SK-N-SH (cell line): ENCODE measurements around the gene KRTAP5-11. TPM values are rescaled to one million over a fixed set of nuclear protein-coding genes. Genes with fewer than 3 reads are reported as not detected.
"Not testable (repeated sequence)": the region's sequence is repeated elsewhere in the genome, so short reads cannot be mapped to it uniquely, and the experiment has no call there.

Experiments
- CTCF ChIA-PET: fragments of 300-600, 350-600 bp; formaldehyde crosslinking; extraction: SDS; loops from one replicate; lab custom pipeline; 2021; lab: Yijun Ruan, JAX
- POLR2A ChIA-PET: fragments of 350-600 bp; sonication (Branson Sonifier 250); formaldehyde crosslinking; extraction: SDS; loops from one replicate; lab custom pipeline; 2020; ENCODE audit warnings: antibody characterized with exemption, inconsistent platforms; lab: Yijun Ruan, JAX
- DNase-seq: peaks from one replicate; pipeline ENCODE4 v3.0.0; 2012
- H2AFZ ChIP-seq: fragments of 200-600 bp; sonication (generic); 2 replicates; pipeline ENCODE4 v1.8.1; 2016; ENCODE audit warnings: antibody characterized with exemption, mild to moderate bottlenecking, low read depth
- H3F3A ChIP-seq: fragments of 200-600 bp; sonication (generic); replicated peaks from 2 replicates; pipeline ENCODE3; 2016; ENCODE audit warnings: antibody characterized with exemption, mild to moderate bottlenecking; ENCODE audit not compliant: insufficient read depth
- H3K27ac ChIP-seq, 2 experiments: fragments of 200-500 bp in 1 of 2; fragments of 200-600 bp in 1 of 2; sonication (Bioruptor generic) in 1 of 2; sonication (generic), shearing (Covaris generic) in 1 of 2; 2 replicates each; pipeline versions ENCODE4 v1.5.1 to v1.6.1; 2014 to 2016; ENCODE audit warnings: low read depth in 2 of 2, inconsistent platforms in 1 of 2, low read length in 1 of 2, mild to moderate bottlenecking in 1 of 2, mixed read lengths in 1 of 2
- H3K27me3 ChIP-seq: fragments of 200-600 bp; sonication (generic), shearing (Covaris generic); 2 replicates; pipeline ENCODE4 v1.6.1; 2016; ENCODE audit warnings: mixed run types; ENCODE audit not compliant: insufficient read depth
- H3K36me3 ChIP-seq, 2 experiments: fragments of 200-500 bp in 1 of 2; fragments of 200-600 bp in 1 of 2; sonication (Bioruptor generic) in 1 of 2; sonication (generic) in 1 of 2; replicated peaks in 1 of 2; 2 replicates each; pipeline versions ENCODE3 to v1.5.1; 2014 to 2016; ENCODE audit warnings: low read length in 1 of 2, mild to moderate bottlenecking in 1 of 2; ENCODE audit not compliant: insufficient read depth in 2 of 2, control insufficient read depth in 1 of 2
- H3K4me1 ChIP-seq, 2 experiments: fragments of 200-500 bp in 1 of 2; fragments of 200-600 bp in 1 of 2; sonication (Bioruptor generic) in 1 of 2; sonication (generic), shearing (Covaris generic) in 1 of 2; 2 replicates each; pipeline versions ENCODE4 v1.5.1 to v1.6.1; 2014 to 2016; ENCODE audit warnings: low read depth in 1 of 2, low read length in 1 of 2, mixed run types in 1 of 2; ENCODE audit not compliant: insufficient read depth in 2 of 2, control insufficient read depth in 1 of 2
- H3K4me2 ChIP-seq: fragments of 200-600 bp; sonication (generic), shearing (Covaris generic); 2 replicates; pipeline ENCODE4 v1.6.1; 2017; ENCODE audit warnings: mixed run types
- H3K4me3 ChIP-seq, 2 experiments: fragments of 200-500 bp in 1 of 2; fragments of 200-600 bp in 1 of 2; sonication (Bioruptor generic) in 1 of 2; sonication (generic), shearing (Covaris generic) in 1 of 2; 2 replicates each; pipeline versions ENCODE4 v1.5.1 to v1.8.1; 2014 to 2016; ENCODE audit warnings: low read depth in 2 of 2, inconsistent platforms in 1 of 2, low read length in 1 of 2, mild to moderate bottlenecking in 1 of 2, mixed read lengths in 1 of 2, moderate library complexity in 1 of 2
- H3K79me2 ChIP-seq: fragments of 200-600 bp; sonication (generic); 2 replicates; pipeline ENCODE4 v1.8.1; 2017; ENCODE audit warnings: mild to moderate bottlenecking; ENCODE audit not compliant: insufficient read depth
- H3K9ac ChIP-seq: fragments of 200-600 bp; sonication (generic); 2 replicates; pipeline ENCODE4 v1.6.1; 2017; ENCODE audit warnings: mixed run types
- H3K9me2 ChIP-seq: fragments of 200-600 bp; sonication (generic); 2 replicates; pipeline ENCODE4 v1.6.1; 2017; ENCODE audit warnings: mixed run types
- H3K9me3 ChIP-seq: fragments of 200-600 bp; sonication (generic); 2 replicates; pipeline ENCODE4 v1.6.1; 2017; ENCODE audit warnings: mixed run types, mild to moderate bottlenecking, moderate library complexity
- H4K20me1 ChIP-seq: fragments of 200-600 bp; sonication (generic); 2 replicates; pipeline ENCODE4 v1.6.1; 2017; ENCODE audit warnings: mild to moderate bottlenecking, mixed run types; ENCODE audit not compliant: insufficient read depth
- WGBS: methylation state at CpG from one replicate; pipeline ENCODE4 v1.1.6; 2017; ENCODE audit warnings: low lambda C conversion rate; 5-methylcytosine and 5-hydroxymethylcytosine counted together
- polyA plus RNA-seq, 3 experiments: library from polyadenylated mRNA; depleted of rRNA; stranded (reverse); fragments of >200 nt; gene quantifications; 2 replicates each; pipeline ENCODE4 v1.2.3, GENCODE V29; 2012

Gene KRTAP5-11
- polyA plus RNA-seq, 1 of the 3 experiments (the other 2 are of a cell fraction) = not detected

- H3K27me3 ChIP-seq, POLR2A ChIA-PET, H3F3A ChIP-seq, H3K4me3 ChIP-seq, H3K4me2 ChIP-seq, H4K20me1 ChIP-seq, H3K36me3 ChIP-seq, DNase-seq, H3K9me2 ChIP-seq, H3K79me2 ChIP-seq, H3K9ac ChIP-seq, H2AFZ ChIP-seq, H3K27ac ChIP-seq, H3K9me3 ChIP-seq, H3K4me1 ChIP-seq: not testable (repeated sequence)
- CTCF ChIA-PET = interaction anchor here (0.8 kb wide), 1 partner anchor 31 kb away, joined by 3 read pairs; no protein-coding TSS in a partner anchor
- WGBS = 60% methylated on average over 21 of the region's 21 CpGs
Measured at GRCh38 chr11:71611218-71611910, 28.7 kb upstream of the KRTAP5-11 start.

- H3K36me3 ChIP-seq, DNase-seq, POLR2A ChIA-PET, H3K27me3 ChIP-seq, H3K79me2 ChIP-seq, H3K27ac ChIP-seq, H3K4me3 ChIP-seq, H2AFZ ChIP-seq, CTCF ChIA-PET, H3K4me2 ChIP-seq, H3K9me3 ChIP-seq, H3K4me1 ChIP-seq, H3F3A ChIP-seq, H4K20me1 ChIP-seq, H3K9me2 ChIP-seq, H3K9ac ChIP-seq: not testable (repeated sequence)
- 42% methylated on average over 2 of the region's 21 CpGs for WGBS
Measured at GRCh38 chr11:71608272-71608671, 25.6 kb upstream of the KRTAP5-11 start.

GRCh38 chr11:71607520-71608216 lies 25.0 kb upstream of the KRTAP5-11 start:
- H3K9me2 ChIP-seq, CTCF ChIA-PET, H3K27ac ChIP-seq, H2AFZ ChIP-seq, POLR2A ChIA-PET, H3K27me3 ChIP-seq, H3K4me3 ChIP-seq, H3K9ac ChIP-seq, H3K4me1 ChIP-seq, H3K9me3 ChIP-seq, H3F3A ChIP-seq, H3K79me2 ChIP-seq, H3K4me2 ChIP-seq, H3K36me3 ChIP-seq, H4K20me1 ChIP-seq: not testable (repeated sequence)
- DNase-seq = peak; percentile 9
- 84% methylated on average over 35 of the region's 59 CpGs for WGBS

- H3K4me1 ChIP-seq, H3F3A ChIP-seq, H3K4me2 ChIP-seq, POLR2A ChIA-PET, CTCF ChIA-PET, H3K79me2 ChIP-seq, H3K36me3 ChIP-seq, H3K9me3 ChIP-seq, H4K20me1 ChIP-seq, H3K9me2 ChIP-seq, DNase-seq, H2AFZ ChIP-seq, H3K27ac ChIP-seq, H3K27me3 ChIP-seq, H3K9ac ChIP-seq, H3K4me3 ChIP-seq: not testable (repeated sequence)
- 78% methylated on average over 44 of the region's 48 CpGs for WGBS
Measured at GRCh38 chr11:71606853-71607519, 24.3 kb upstream of the KRTAP5-11 start.
